Right atrium auricular region (tissue), 2 donors: ENCODE results near the gene LMOD2. TPM values are rescaled to one million over a fixed set of nuclear protein-coding genes. Genes with fewer than 3 reads are reported as not detected.

Experiments
- DNase-seq: peaks from one replicate; pipeline ENCODE4 v3.0.0-alpha.2; 2019; ENCODE audit warnings: low spot score
- H3K27ac ChIP-seq, 2 donors: fragments of 200-600 bp; sonication (generic); 1 replicate in 1 of 2; 2 replicates in 1 of 2; pipeline ENCODE4 v1.5.1; 2016 to 2019
- H3K27me3 ChIP-seq, 2 donors: fragments of 200-600 bp; sonication (generic); one replicate each; pipeline versions ENCODE4 v1.5.1 to v1.6.0; 2017 to 2019
- H3K36me3 ChIP-seq: fragments of 200-600 bp; sonication (generic); one replicate; pipeline ENCODE4 v1.5.1; 2016
- H3K4me1 ChIP-seq, 2 donors: fragments of 200-600 bp; sonication (generic); one replicate each; pipeline versions ENCODE4 v1.5.1 to v1.6.0; 2017 to 2019
- H3K4me3 ChIP-seq, 2 donors: fragments of 200-600 bp; sonication (generic); 1 replicate in 1 of 2; 2 replicates in 1 of 2; pipeline ENCODE4 v1.5.1; 2017 to 2019; ENCODE audit warnings: mild to moderate bottlenecking in 1 of 2, moderate library complexity in 1 of 2
- H3K9me3 ChIP-seq, 2 donors: fragments of 200-600 bp; sonication (generic); one replicate each; pipeline ENCODE4 v1.5.1; 2019
- total RNA-seq, 2 donors: library from RNA; depleted of rRNA; stranded (reverse); fragments of >200 nt; gene quantifications; one replicate each; pipeline ENCODE4 v1.1.0, GENCODE V29; 2016
- TF ChIP-seq, protein P1 (sequence below), 2 donors: fragments of 200-600 bp; sonication (generic); IDR thresholded peaks; one replicate each; pipeline ENCODE4 v1.5.1; 2019; ENCODE audit warnings: antibody characterized with exemption in 2 of 2

The LMOD2 gene
- total RNA-seq, 2 donors from 2014 or later: 374 to 493 TPM

DNA sequence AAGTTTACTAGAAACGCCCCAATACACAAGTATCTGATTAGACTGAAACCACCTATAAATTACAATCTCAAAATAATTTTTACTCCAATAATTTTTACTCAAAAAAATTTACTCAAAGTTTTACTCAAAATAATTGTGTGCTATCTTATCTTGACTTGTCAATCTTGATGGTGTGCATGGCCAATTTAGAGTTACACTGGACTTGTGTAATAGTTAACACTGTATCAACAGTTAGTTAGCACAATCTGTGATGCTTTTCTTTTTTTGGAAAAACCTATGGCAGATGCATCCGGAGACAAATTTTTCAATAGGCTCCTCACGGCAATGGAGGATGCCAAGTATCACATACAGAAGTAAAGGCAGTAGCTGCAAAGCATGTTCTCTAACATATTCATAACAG lies 24.9 kb downstream of the LMOD2 start:
- Histone ChIP-seq H3K9me3 (no peaks in the 10 kb centered on the region), H3K27me3 (no peaks in the 10 kb centered on the region), H3K4me3 (no peak overlapping the region), H3K36me3 (peaks cover 7% of the 10 kb centered on the region), H3K4me1 (peaks cover 0 to 34% of the 10 kb centered on the region in 2 donors), H3K27ac (peak overlapping the region; percentile 66 to 70)
- TF ChIP-seq, protein P1, sequence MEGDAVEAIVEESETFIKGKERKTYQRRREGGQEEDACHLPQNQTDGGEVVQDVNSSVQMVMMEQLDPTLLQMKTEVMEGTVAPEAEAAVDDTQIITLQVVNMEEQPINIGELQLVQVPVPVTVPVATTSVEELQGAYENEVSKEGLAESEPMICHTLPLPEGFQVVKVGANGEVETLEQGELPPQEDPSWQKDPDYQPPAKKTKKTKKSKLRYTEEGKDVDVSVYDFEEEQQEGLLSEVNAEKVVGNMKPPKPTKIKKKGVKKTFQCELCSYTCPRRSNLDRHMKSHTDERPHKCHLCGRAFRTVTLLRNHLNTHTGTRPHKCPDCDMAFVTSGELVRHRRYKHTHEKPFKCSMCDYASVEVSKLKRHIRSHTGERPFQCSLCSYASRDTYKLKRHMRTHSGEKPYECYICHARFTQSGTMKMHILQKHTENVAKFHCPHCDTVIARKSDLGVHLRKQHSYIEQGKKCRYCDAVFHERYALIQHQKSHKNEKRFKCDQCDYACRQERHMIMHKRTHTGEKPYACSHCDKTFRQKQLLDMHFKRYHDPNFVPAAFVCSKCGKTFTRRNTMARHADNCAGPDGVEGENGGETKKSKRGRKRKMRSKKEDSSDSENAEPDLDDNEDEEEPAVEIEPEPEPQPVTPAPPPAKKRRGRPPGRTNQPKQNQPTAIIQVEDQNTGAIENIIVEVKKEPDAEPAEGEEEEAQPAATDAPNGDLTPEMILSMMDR (IDR thresholded peaks at IDR 0.05): no peak
- DNase-seq: no peak

DNA sequence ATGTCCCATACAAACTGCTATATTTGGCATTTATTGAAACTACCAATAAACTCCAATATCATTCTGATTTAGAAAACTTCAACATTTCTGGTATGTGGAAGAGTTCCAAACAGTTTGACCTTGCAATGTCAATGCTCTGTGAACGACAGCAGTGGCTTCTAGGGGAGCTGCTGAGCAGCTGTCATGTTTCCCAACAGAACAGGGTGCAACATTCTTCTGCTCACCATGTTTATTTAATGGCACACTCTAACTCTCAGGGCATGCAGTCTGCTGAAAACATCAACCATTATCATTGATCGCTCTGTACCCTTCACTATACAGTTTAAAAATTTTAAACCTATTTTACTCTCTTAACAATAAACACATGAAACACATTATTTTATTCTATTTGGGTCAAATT lies 25.9 kb downstream of the LMOD2 start:
- H3K4me3 ChIP-seq: no peak overlapping the region
- H3K36me3 ChIP-seq: peaks cover 7% of the 10 kb centered on the region
- no peak for DNase-seq
- no peaks in the 10 kb centered on the region for H3K27me3 ChIP-seq
- H3K9me3 ChIP-seq: no peaks in the 10 kb centered on the region
- TF ChIP-seq, protein P1 (IDR thresholded peaks at IDR 0.05): no peak
- peak overlapping the region; percentile 66 to 70 for H3K27ac ChIP-seq
- peaks cover 0 to 31% of the 10 kb centered on the region in 2 donors for H3K4me1 ChIP-seq

DNA sequence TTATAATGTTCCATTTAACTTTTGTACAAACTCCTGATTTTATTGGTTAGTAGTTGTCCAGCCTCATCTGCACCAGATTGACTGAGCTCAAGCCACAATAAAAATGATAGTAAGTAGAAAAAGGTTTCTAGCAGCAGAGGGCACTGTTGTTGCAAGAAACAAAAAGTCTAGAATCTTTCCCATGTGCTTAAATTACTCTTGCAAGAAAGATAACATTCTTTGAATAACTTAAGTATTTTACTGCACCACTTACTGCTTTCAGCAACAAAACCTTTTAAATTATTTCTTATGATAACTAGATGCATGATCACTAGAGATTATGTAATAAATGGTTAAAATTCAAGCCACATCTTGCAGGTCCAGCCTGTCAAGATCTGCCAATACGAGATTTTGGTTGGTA lies 27.0 kb downstream of the LMOD2 start:
- H3K4me3 ChIP-seq: no peak overlapping the region
- no peaks in the 10 kb centered on the region for H3K27me3 ChIP-seq
- H3K36me3 ChIP-seq: peaks cover 7% of the 10 kb centered on the region
- peak overlapping the region in 1 of 2 donors; percentile 70 for H3K27ac ChIP-seq
- TF ChIP-seq, protein P1 (IDR thresholded peaks at IDR 0.05): peak; percentile 28 to 70
- H3K4me1 ChIP-seq: peaks cover 0 to 31% of the 10 kb centered on the region in 2 donors
- DNase-seq: no peak
- no peaks in the 10 kb centered on the region for H3K9me3 ChIP-seq

DNA sequence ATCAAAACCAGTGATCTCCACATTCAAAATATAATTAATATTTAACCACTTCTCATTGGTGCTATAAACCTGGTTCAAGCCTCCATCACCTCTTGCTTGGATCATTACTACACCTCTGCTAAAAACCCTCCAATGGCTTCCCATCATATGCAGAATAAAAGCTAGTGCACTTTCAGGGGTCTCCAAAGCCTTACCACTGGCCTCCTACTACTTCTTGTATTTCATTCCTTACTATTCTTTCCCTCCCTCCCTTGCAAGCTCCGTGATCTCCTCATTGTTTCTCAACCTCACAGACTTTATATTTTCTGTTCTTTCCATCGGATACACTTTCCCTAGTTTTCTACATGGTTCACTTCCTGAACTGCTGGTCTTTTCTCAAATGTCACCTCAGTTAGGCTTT lies 31.5 kb downstream of the LMOD2 start:
- H3K4me1 ChIP-seq: peaks cover 0 to 6% of the 10 kb centered on the region in 2 donors
- H3K36me3 ChIP-seq: peaks cover 36% of the 10 kb centered on the region
- no peaks in the 10 kb centered on the region for H3K27me3 ChIP-seq
- H3K27ac ChIP-seq: no peak overlapping the region
- no peaks in the 10 kb centered on the region for H3K9me3 ChIP-seq
- no peak overlapping the region for H3K4me3 ChIP-seq
- DNase-seq: no peak
- TF ChIP-seq, protein P1 (IDR thresholded peaks at IDR 0.05): no peak

DNA sequence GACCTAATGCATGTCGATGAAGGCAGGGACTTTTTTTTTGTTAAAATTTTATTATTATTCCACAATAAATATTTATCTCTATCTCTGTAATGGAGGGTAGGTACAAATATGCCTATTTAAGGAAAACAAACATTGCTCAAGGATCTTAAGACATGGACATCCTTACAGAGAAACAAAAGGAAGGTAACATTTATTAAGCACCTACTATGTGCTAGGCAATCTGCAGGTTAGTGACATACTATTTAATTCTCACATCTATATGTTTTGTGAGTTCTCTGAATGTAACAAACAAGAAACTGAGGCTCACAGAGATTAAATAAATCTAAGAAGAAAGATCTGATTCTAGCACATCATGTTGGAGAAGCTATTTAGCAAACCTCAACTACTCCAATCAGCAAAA lies 32.1 kb downstream of the LMOD2 start:
- H3K36me3 ChIP-seq: peaks cover 41% of the 10 kb centered on the region
- H3K4me3 ChIP-seq: no peak overlapping the region
- H3K27me3 ChIP-seq: no peaks in the 10 kb centered on the region
- no peaks in the 10 kb centered on the region for H3K9me3 ChIP-seq
- TF ChIP-seq, protein P1 (IDR thresholded peaks at IDR 0.05): no peak
- H3K27ac ChIP-seq: no peak overlapping the region
- peaks cover 0 to 3% of the 10 kb centered on the region in 2 donors for H3K4me1 ChIP-seq
- DNase-seq: no peak

DNA sequence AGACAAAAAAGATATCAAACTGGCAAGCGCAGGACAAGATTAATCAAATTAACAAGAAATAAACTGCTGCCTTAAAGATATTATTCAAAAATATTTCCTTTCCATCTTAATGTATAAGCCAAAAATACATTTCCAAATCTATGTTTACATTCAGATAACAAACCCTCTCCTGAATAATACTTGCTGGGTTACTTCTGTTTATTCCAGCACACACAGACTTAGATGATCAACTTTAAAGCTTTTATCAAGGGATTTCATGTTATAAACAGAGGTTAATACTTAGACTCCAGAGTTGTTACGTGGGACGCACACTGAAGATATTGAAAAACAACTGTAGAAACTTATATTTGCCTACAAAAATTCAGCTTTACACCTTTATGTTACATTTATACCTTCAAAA lies 33.6 kb downstream of the LMOD2 start:
- Histone ChIP-seq H3K4me1 (no peaks in the 10 kb centered on the region), H3K27me3 (no peaks in the 10 kb centered on the region), H3K27ac (no peak overlapping the region), H3K36me3 (peaks cover 34% of the 10 kb centered on the region), H3K9me3 (no peaks in the 10 kb centered on the region), H3K4me3 (no peak overlapping the region)
- DNase-seq: no peak
- TF ChIP-seq, protein P1 (IDR thresholded peaks at IDR 0.05): no peak
